Ishikawa (cell line): ENCODE results near the gene OR6J1.

Source experiments
- CEBPB ChIP-seq: IDR thresholded peaks from 2 replicates; pipeline ENCODE4 v1.6.1; 2012
- EGR1 ChIP-seq: IDR thresholded peaks from 2 replicates; pipeline ENCODE4 v1.6.1; 2012
- EP300 ChIP-seq: IDR thresholded peaks from 2 replicates; pipeline ENCODE4 v1.6.1; 2012; ENCODE audit warnings: borderline replicate concordance
- FOXM1 ChIP-seq: IDR thresholded peaks from 2 replicates; pipeline ENCODE4 v1.6.1; 2012; ENCODE audit warnings: low read depth, borderline replicate concordance
- RAD21 ChIP-seq: IDR thresholded peaks from 2 replicates; pipeline ENCODE4 v1.6.1; 2012; ENCODE audit warnings: low read depth
- TCF12 ChIP-seq: IDR thresholded peaks from 2 replicates; pipeline ENCODE4 v1.6.1; 2012; ENCODE audit warnings: low read depth
- YY1 ChIP-seq: IDR thresholded peaks from 2 replicates; pipeline ENCODE4 v1.6.1; 2012; ENCODE audit warnings: low read depth
- TF ChIP-seq, protein P1 (sequence below): IDR thresholded peaks from 2 replicates; pipeline ENCODE4 v1.6.1; 2012

DNA sequence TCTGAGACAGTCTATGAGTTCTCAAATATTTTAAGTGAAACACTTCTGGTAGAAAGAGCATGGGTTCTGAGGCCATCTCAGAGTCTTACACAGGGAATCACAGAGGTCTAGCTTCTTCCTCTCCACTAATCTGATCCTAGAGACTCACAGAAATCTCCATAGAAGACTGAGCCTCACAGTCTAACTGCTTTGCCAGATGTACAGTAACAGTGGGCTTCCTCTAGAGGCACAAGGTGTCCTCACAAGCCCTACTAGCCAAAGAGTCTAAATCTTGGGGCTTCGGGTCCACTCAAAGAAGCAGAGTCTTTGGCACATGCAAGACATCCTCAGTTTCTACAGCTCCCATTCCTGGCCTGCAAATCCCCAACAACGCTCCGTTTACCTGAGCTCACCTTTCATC lies 14.1 kb downstream of the OR6J1 start:
- TF ChIP-seq RAD21 (no peak), EP300 (no peak), FOXM1 (no peak), EGR1 (no peak), CEBPB (no peak), YY1 (no peak), TCF12 (no peak)
- TF ChIP-seq, protein P1, sequence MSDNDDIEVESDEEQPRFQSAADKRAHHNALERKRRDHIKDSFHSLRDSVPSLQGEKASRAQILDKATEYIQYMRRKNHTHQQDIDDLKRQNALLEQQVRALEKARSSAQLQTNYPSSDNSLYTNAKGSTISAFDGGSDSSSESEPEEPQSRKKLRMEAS, result no peak
